Retinal pigment epithelial cell (primary cell): ENCODE results near the gene PLCB1.

ENCODE experiments used
- DNase-seq: peaks from one replicate; pipeline ENCODE4 v3.0.0-alpha.2; 2010; ENCODE audit warnings: low read depth
- H3K4me3 ChIP-seq: 2 replicates; pipeline ENCODE4 v1.5.1; 2011; ENCODE audit warnings: mild to moderate bottlenecking, low read length, control low read depth, moderate library complexity
- CTCF ChIP-seq: conservative IDR thresholded peaks from 2 replicates; pipeline ENCODE4 v1.5.1; 2011; ENCODE audit warnings: low read depth, low read length, control low read depth, inconsistent platforms

PLCB1 gene

GRCh38 chr20:8128291-8129060 lies 3.6 kb upstream of the PLCB1 start:
- TF ChIP-seq CTCF: no peak
- H3K4me3 ChIP-seq: no peak overlapping the region
- DNase-seq: no peak

- DNase-seq: no peak
- no peak for TF ChIP-seq CTCF
- H3K4me3 ChIP-seq: no peak overlapping the region
Measured at GRCh38 chr20:8129211-8129976, 2.7 kb upstream of the PLCB1 start.

GRCh38 chr20:8130840-8131526 lies 1.1 kb upstream of the PLCB1 start:
- H3K4me3 ChIP-seq: no peak overlapping the region
- TF ChIP-seq CTCF: no peak
- no peak for DNase-seq

- no peak for DNase-seq
- TF ChIP-seq CTCF: no peak
- peak overlapping the region; percentile 39 for H3K4me3 ChIP-seq
Measured at GRCh38 chr20:8132484-8133309, 631 bp downstream of the PLCB1 start.

GRCh38 chr20:8133310-8133768 lies 1.3 kb downstream of the PLCB1 start:
- no peak for TF ChIP-seq CTCF
- DNase-seq: no peak
- H3K4me3 ChIP-seq: no peak overlapping the region

GRCh38 chr20:8133851-8134451 lies 1.9 kb downstream of the PLCB1 start:
- no peak overlapping the region for H3K4me3 ChIP-seq
- TF ChIP-seq CTCF: no peak
- no peak for DNase-seq
